ENCODE data around the gene ZNF429.

The ZNF429 gene

GRCh38 chr19:21569494-21569865 lies 64.1 kb downstream of the ZNF429 start:
- Histone ChIP-seq H3K27ac (no peak overlapping the region), H3K27me3 (replicated peaks) (no peaks in the 10 kb centered on the region), H3K36me3 (replicated peaks) (no peaks in the 10 kb centered on the region), H3K4me3 (ENCODE audit: low read depth, low read length) (no peak overlapping the region)
- DNase-seq, result no peak
- no peak for TF ChIP-seq CTCF (IDR thresholded peaks at IDR 0.05; ENCODE audit: low read depth, low read length, missing control alignments)
- in situ Hi-C loops (cut with HindIII; ENCODE audit: low pct_ligation_motif_present, low sequenced_read_pairs), result no loop called here

DNA sequence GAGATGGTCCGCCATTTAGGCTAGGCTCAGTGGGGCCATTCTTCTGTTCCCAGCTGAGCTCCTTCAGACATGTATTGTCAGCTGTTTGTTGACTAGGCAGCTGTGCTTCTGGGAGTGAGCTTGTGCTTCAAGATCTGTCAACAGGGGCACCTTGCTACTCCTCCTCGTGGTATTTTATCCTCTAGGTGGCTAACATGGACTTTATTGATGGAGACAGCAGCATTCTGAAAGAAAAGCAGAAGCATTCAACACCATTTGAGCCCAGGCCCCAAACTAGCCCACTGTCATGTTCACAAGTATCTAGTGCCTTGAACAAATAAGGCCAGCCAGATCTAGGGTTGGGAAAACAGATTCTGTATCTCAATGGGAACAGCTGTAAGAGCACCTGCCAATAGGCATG lies 65.9 kb downstream of the ZNF429 start:
- TF ChIP-seq CTCF (IDR thresholded peaks at IDR 0.05; ENCODE audit: low read depth, low read length, missing control alignments), result no peak
- DNase-seq, result no peak
- in situ Hi-C loops (cut with HindIII; ENCODE audit: low pct_ligation_motif_present, low sequenced_read_pairs), result no loop called here
- Histone ChIP-seq H3K4me3 (ENCODE audit: low read depth, low read length) (no peak overlapping the region), H3K36me3 (replicated peaks) (no peaks in the 10 kb centered on the region), H3K27ac (no peak overlapping the region), H3K27me3 (replicated peaks) (no peaks in the 10 kb centered on the region)

GRCh38 chr19:21574607-21575006 lies 69.2 kb downstream of the ZNF429 start:
- Histone ChIP-seq H3K27ac (no peak overlapping the region), H3K27me3 (replicated peaks) (no peaks in the 10 kb centered on the region), H3K4me3 (ENCODE audit: low read depth, low read length) (no peak overlapping the region), H3K36me3 (replicated peaks) (no peaks in the 10 kb centered on the region)
- in situ Hi-C loops (cut with HindIII; ENCODE audit: low pct_ligation_motif_present, low sequenced_read_pairs), result no loop called here
- no peak for TF ChIP-seq CTCF (IDR thresholded peaks at IDR 0.05; ENCODE audit: low read depth, low read length, missing control alignments)
- no peak for DNase-seq

GRCh38 chr19:21576481-21576880 lies 71.1 kb downstream of the ZNF429 start:
- no peak for TF ChIP-seq CTCF (IDR thresholded peaks at IDR 0.05; ENCODE audit: low read depth, low read length, missing control alignments)
- in situ Hi-C loops (cut with HindIII; ENCODE audit: low pct_ligation_motif_present, low sequenced_read_pairs), result no loop called here
- Histone ChIP-seq H3K36me3 (replicated peaks) (no peaks in the 10 kb centered on the region), H3K4me3 (ENCODE audit: low read depth, low read length) (no peak overlapping the region), H3K27me3 (replicated peaks) (no peaks in the 10 kb centered on the region), H3K27ac (no peak overlapping the region)
- no peak for DNase-seq

- Histone ChIP-seq H3K27ac (no peak overlapping the region), H3K36me3 (replicated peaks) (no peaks in the 10 kb centered on the region), H3K4me3 (ENCODE audit: low read depth, low read length) (no peak overlapping the region), H3K27me3 (replicated peaks) (no peaks in the 10 kb centered on the region)
- no peak for DNase-seq
- TF ChIP-seq CTCF (IDR thresholded peaks at IDR 0.05; ENCODE audit: low read depth, low read length, missing control alignments), result no peak
- in situ Hi-C loops (cut with HindIII; ENCODE audit: low pct_ligation_motif_present, low sequenced_read_pairs), result no loop called here
Measured at GRCh38 chr19:21580101-21580500, 74.7 kb downstream of the ZNF429 start.

DNA sequence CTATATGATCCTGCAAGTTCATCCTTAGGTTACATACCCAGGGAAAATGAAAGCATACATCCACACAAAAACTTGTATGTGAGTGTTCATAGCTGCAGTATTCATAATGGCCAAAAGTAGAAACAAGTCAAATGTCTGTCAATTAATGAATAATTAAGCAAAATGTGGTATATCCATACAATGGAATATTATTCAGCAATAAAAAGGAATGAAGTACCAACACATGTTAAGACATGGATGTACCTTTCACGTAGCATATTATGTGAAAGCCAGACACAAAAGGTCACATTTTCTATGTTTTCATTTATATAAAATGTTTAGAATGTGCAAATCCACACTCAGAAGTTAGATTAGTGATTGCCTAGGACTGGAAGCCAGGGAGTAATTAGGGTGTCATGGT lies 75.4 kb downstream of the ZNF429 start:
- in situ Hi-C loops (cut with HindIII; ENCODE audit: low pct_ligation_motif_present, low sequenced_read_pairs), result no loop called here
- Histone ChIP-seq H3K4me3 (ENCODE audit: low read depth, low read length) (no peak overlapping the region), H3K36me3 (replicated peaks) (no peaks in the 10 kb centered on the region), H3K27ac (no peak overlapping the region), H3K27me3 (replicated peaks) (no peaks in the 10 kb centered on the region)
- TF ChIP-seq CTCF (IDR thresholded peaks at IDR 0.05; ENCODE audit: low read depth, low read length, missing control alignments), result no peak
- no peak for DNase-seq
